Naive B cell (primary cell): ENCODE data around the gene ANP32E. TPM values are rescaled to one million over a fixed set of nuclear protein-coding genes. Genes with fewer than 3 reads are reported as not detected.
"Not testable (repeated sequence)": the region's sequence is repeated elsewhere in the genome, so short reads cannot be mapped to it uniquely, and the experiment has no call there.

Experiments used
- ATAC-seq, 2 donors: fragments of 150-1000 bp; cut with Tn5 transposase; 2 replicates each; pipeline ENCODE4 v1.10.0; 2021; ENCODE audit warnings: low read depth in 2 of 2, mild to moderate bottlenecking in 2 of 2, moderate library complexity in 2 of 2
- DNase-seq: peaks from one replicate; pipeline ENCODE4 v3.0.0; 2022
- H3K27ac Mint-ChIP-seq, 6 donors: one replicate each; pipeline ENCODE4 v1.8.0; 2020 to 2022; ENCODE audit warnings: mild to moderate bottlenecking in 6 of 6, mixed read lengths in 6 of 6, moderate library complexity in 5 of 6, inconsistent platforms in 2 of 6
- H3K27me3 Mint-ChIP-seq, 3 donors: one replicate each; pipeline ENCODE4 v1.8.0; 2021 to 2022; ENCODE audit warnings: mixed read lengths in 3 of 3, mild to moderate bottlenecking in 1 of 3
- H3K36me3 Mint-ChIP-seq, 2 donors: one replicate each; pipeline ENCODE4 v1.8.0; 2020 to 2022; ENCODE audit warnings: mixed read lengths in 2 of 2, inconsistent platforms in 1 of 2, mild to moderate bottlenecking in 1 of 2
- H3K4me1 Mint-ChIP-seq, 3 donors: one replicate each; pipeline ENCODE4 v1.8.0; 2020 to 2022; ENCODE audit warnings: mixed read lengths in 3 of 3, inconsistent platforms in 1 of 3, mild to moderate bottlenecking in 1 of 3, moderate library complexity in 1 of 3
- H3K4me3 Mint-ChIP-seq, 8 donors: one replicate each; pipeline ENCODE4 v1.8.0; 2020 to 2022; ENCODE audit warnings: mild to moderate bottlenecking in 8 of 8, mixed read lengths in 8 of 8, moderate library complexity in 8 of 8, inconsistent platforms in 2 of 8
- H3K9me3 Mint-ChIP-seq, 7 donors: one replicate each; pipeline ENCODE4 v1.8.0; 2020 to 2022; ENCODE audit warnings: mixed read lengths in 7 of 7, mild to moderate bottlenecking in 5 of 7, inconsistent platforms in 2 of 7, moderate library complexity in 1 of 7
- polyA plus RNA-seq, 6 donors: library from polyadenylated mRNA; unstranded; fragments of 300-500 nt; fragmentation: Illumina TruSeq; gene quantifications; one replicate each; pipeline ENCODE4 v1.2.3, GENCODE V29; 2021; ENCODE audit warnings: low read depth in 6 of 6

ANP32E gene
- polyA plus RNA-seq, 6 donors from 2014 or later: 44.7 to 67.8 (median 49.8) TPM

- DNase-seq (no peak), ATAC-seq (no peak)
- H3K27me3 Mint-ChIP-seq: peaks cover 0 to 4% (median 0%) of the 10 kb centered on the region in 3 donors
- no peaks in the 10 kb centered on the region for H3K9me3 Mint-ChIP-seq
- peaks cover 17 to 22% (median 19%) of the 10 kb centered on the region in 3 donors for H3K4me1 Mint-ChIP-seq
- H3K4me3 Mint-ChIP-seq: peak overlapping the region in 2 of 8 donors; percentile 21 to 28
- H3K27ac Mint-ChIP-seq: no peak overlapping the region
- no peaks in the 10 kb centered on the region for H3K36me3 Mint-ChIP-seq
These were observed 1.8 kb upstream of the ANP32E start for GRCh38 chr1:150237746-150238145.

GRCh38 chr1:150237176-150237575 lies 1.3 kb upstream of the ANP32E start:
- H3K9me3 Mint-ChIP-seq, H3K36me3 Mint-ChIP-seq, DNase-seq, ATAC-seq, H3K27me3 Mint-ChIP-seq: not testable (repeated sequence)
- Mint-ChIP-seq H3K27ac (peak overlapping the region in 1 of 6 donors; percentile 88), H3K4me1 (peaks cover 17 to 23% (median 20%) of the 10 kb centered on the region in 3 donors), H3K4me3 (peak overlapping the region in 1 of 8 donors; percentile 69)

- H3K27me3 Mint-ChIP-seq: peaks cover 0 to 4% (median 0%) of the 10 kb centered on the region in 3 donors
- H3K27ac Mint-ChIP-seq: no peak overlapping the region
- DNase-seq (no peak), ATAC-seq (no peak)
- H3K9me3 Mint-ChIP-seq: no peaks in the 10 kb centered on the region
- H3K4me1 Mint-ChIP-seq: peaks cover 17 to 23% (median 22%) of the 10 kb centered on the region in 3 donors
- H3K36me3 Mint-ChIP-seq: no peaks in the 10 kb centered on the region
- H3K4me3 Mint-ChIP-seq: peak overlapping the region in 1 of 8 donors; percentile 69
These were observed 745 bp upstream of the ANP32E start for GRCh38 chr1:150236614-150237100.

DNA sequence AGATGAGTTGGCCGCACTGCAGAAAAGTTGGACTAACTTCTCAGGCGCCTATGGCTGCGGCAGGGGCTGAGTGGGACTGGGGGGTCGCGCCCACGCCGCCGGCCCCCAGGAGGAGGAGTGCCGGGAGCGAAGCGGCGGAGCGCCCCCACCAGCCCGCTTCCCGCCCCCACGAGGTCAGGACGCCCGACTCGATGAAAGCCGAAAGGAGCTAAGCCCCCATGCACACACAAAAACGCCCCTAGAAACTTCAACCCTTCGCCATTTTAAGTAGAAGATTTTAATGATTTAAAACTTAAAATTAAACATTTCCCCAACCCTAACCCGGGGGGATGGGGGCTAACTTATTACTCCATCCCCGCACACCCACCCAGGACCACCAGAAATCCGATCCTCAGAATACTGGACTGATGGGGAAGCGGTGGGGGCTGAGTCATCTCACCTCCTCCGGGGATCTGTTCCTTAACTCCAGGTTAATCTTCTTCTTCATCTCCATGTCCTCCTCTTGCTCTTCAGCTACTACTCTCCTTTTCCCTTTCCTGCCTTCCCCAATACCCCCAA lies 539 bp downstream of the ANP32E start:
- H3K27ac Mint-ChIP-seq: peak overlapping the region in 1 of 6 donors; percentile 99
- H3K27me3 Mint-ChIP-seq: peaks cover 0 to 4% (median 0%) of the 10 kb centered on the region in 3 donors
- peaks cover 17 to 24% (median 23%) of the 10 kb centered on the region in 3 donors for H3K4me1 Mint-ChIP-seq
- H3K36me3 Mint-ChIP-seq: no peaks in the 10 kb centered on the region
- DNase-seq: no peak
- H3K9me3 Mint-ChIP-seq: no peaks in the 10 kb centered on the region
- ATAC-seq: no peak
- no peak overlapping the region for H3K4me3 Mint-ChIP-seq

DNA sequence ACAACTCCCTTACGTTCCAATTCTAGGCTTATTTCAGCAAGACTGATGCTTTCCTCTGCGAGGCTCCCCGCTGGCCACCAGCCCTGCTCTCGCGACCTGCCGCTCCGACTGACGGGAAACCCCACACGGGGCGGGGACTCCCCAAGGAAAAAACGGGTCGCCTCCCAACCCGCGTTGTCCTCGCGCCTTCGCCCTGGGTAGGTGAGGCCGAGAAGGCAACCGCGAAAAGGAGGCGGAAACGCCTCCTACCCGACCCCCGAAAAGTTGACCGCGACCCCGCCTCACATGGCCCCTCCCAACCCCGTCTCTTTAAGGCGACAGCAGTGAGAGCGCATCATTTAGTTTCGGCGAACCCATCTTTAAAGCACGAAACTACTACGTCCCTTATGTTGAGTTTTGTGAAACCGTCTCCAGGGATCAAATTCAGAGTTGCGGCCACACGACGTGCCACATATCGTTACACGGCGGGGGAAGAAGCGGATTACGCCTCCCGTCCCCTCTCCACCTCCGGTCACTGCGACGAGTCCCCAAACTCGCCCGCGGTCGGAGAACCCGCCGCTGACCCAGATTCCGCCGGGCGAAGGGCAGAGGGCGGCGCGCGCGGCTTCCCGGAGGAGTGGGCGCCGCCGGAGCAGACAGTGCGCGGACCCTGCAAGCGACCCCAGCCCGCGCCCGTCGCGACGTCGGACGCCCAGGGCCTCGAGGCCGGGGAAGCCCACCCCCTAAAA lies 1.2 kb downstream of the ANP32E start:
- Mint-ChIP-seq H3K9me3 (no peaks in the 10 kb centered on the region), H3K27ac (peak overlapping the region in 5 of 6 donors; percentile 97 to 99 (median 99)), H3K4me3 (peak overlapping the region in 1 of 8 donors; percentile 96), H3K4me1 (peaks cover 17 to 24% (median 23%) of the 10 kb centered on the region in 3 donors), H3K36me3 (no peaks in the 10 kb centered on the region), H3K27me3 (no peaks in the 10 kb centered on the region)
- DNase-seq: peak; percentile 82
- peak; percentile 59 to 62 for ATAC-seq

GRCh38 chr1:150234309-150234565 lies 1.7 kb downstream of the ANP32E start:
- DNase-seq (no peak), ATAC-seq (no peak)
- Mint-ChIP-seq H3K9me3 (no peaks in the 10 kb centered on the region), H3K27me3 (no peaks in the 10 kb centered on the region), H3K36me3 (no peaks in the 10 kb centered on the region), H3K4me3 (peak overlapping the region in 1 of 8 donors; percentile 96), H3K27ac (peak overlapping the region in 5 of 6 donors; percentile 97 to 99 (median 99)), H3K4me1 (peaks cover 17 to 24% (median 23%) of the 10 kb centered on the region in 3 donors)

GRCh38 chr1:150233359-150234308 lies 2.3 kb downstream of the ANP32E start:
- Mint-ChIP-seq H3K27ac (peak overlapping the region in 5 of 6 donors; percentile 97 to 99 (median 99)), H3K4me3 (peak overlapping the region in 1 of 8 donors; percentile 96), H3K9me3 (no peaks in the 10 kb centered on the region), H3K4me1 (peaks cover 17 to 24% (median 23%) of the 10 kb centered on the region in 3 donors), H3K27me3 (no peaks in the 10 kb centered on the region), H3K36me3 (peaks cover 0 to 4% of the 10 kb centered on the region in 2 donors)
- DNase-seq (no peak), ATAC-seq (no peak)

DNA sequence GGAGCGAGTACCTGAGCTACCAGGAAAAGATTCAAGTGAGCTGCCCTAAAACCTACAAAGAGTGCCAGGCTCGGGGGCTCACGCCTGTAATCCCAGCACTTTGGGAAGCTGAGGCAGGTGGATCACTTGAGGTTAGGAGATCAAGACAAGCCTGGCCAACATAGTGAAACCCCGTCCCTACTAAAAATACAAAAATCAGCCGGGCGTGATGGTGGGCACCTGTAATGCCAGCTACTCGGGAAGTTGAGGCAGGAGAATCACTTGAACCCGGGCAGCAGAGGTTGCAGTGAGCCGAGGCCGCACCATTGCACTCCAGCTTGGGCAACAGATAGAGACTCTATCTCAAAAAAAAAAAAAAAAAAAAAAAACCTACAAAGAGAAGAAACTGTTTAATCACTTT lies 3.0 kb downstream of the ANP32E start:
- H3K27me3 Mint-ChIP-seq, DNase-seq, H3K36me3 Mint-ChIP-seq, ATAC-seq, H3K9me3 Mint-ChIP-seq: not testable (repeated sequence)
- Mint-ChIP-seq H3K4me1 (peaks cover 17 to 24% (median 23%) of the 10 kb centered on the region in 3 donors), H3K4me3 (peak overlapping the region in 3 of 8 donors; percentile 16 to 43 (median 21)), H3K27ac (peak overlapping the region in 3 of 6 donors; percentile 84 to 99 (median 99))

GRCh38 chr1:150228246-150228645 lies 7.7 kb downstream of the ANP32E start:
- peak overlapping the region in 1 of 6 donors; percentile 6 for H3K27ac Mint-ChIP-seq
- ATAC-seq, H3K27me3 Mint-ChIP-seq: not testable (repeated sequence)

DNA sequence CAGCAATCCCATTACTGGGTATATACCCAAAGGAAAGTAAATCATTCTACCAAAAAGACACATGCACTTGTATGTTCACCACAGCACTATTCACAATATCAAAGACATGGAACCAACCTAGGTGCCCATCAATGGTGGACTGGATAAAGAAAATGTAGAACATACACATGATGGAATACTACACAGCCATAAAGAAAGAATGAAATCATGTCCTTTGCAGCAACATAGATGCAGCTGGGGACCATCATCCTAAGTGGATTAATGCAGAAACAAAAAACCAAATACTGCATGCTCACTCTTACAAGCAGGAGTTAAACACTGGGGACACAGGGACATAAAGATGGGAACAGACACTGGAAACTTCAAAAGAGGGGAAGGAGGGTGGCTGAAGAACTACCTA lies 8.7 kb downstream of the ANP32E start:
- Mint-ChIP-seq H3K27ac (peak overlapping the region in 1 of 6 donors; percentile 10), H3K4me3 (no peak overlapping the region), H3K4me1 (peaks cover 15 to 29% (median 24%) of the 10 kb centered on the region in 3 donors), H3K27me3 (no peaks in the 10 kb centered on the region), H3K36me3 (peaks cover 34% of the 10 kb centered on the region in 2 donors), H3K9me3 (no peaks in the 10 kb centered on the region)
- no peak for ATAC-seq
- DNase-seq: no peak

More at GRCh38 chr1:150228246-150228645, 7.7 kb downstream of the ANP32E start:
- H3K36me3 Mint-ChIP-seq: peaks cover 34% of the 10 kb centered on the region in 2 donors
- H3K9me3 Mint-ChIP-seq, DNase-seq, H3K4me3 Mint-ChIP-seq: not testable (repeated sequence)
- H3K4me1 Mint-ChIP-seq: peaks cover 17 to 35% (median 30%) of the 10 kb centered on the region in 3 donors

- DNase-seq (no peak), ATAC-seq (no peak)
- peaks cover 15 to 29% (median 25%) of the 10 kb centered on the region in 3 donors for H3K4me1 Mint-ChIP-seq
- no peaks in the 10 kb centered on the region for H3K9me3 Mint-ChIP-seq
- H3K4me3 Mint-ChIP-seq: peak overlapping the region in 1 of 8 donors; percentile 15
- peaks cover 34% of the 10 kb centered on the region in 2 donors for H3K36me3 Mint-ChIP-seq
- peak overlapping the region in 2 of 6 donors; percentile 10 to 29 for H3K27ac Mint-ChIP-seq
- no peaks in the 10 kb centered on the region for H3K27me3 Mint-ChIP-seq
These were observed 9.4 kb downstream of the ANP32E start for GRCh38 chr1:150226486-150226885.

GRCh38 chr1:150225546-150225945 lies 10.4 kb downstream of the ANP32E start:
- peaks cover 34% of the 10 kb centered on the region in 2 donors for H3K36me3 Mint-ChIP-seq
- DNase-seq: no peak
- peak; percentile 63 to 68 for ATAC-seq
- H3K27ac Mint-ChIP-seq: peak overlapping the region in 2 of 6 donors; percentile 59 to 65
- H3K4me3 Mint-ChIP-seq: peak overlapping the region in 2 of 8 donors; percentile 29 to 40
- H3K27me3 Mint-ChIP-seq: no peaks in the 10 kb centered on the region
- no peaks in the 10 kb centered on the region for H3K9me3 Mint-ChIP-seq
- H3K4me1 Mint-ChIP-seq: peaks cover 15 to 29% (median 23%) of the 10 kb centered on the region in 3 donors

GRCh38 chr1:150224983-150225382 lies 10.9 kb downstream of the ANP32E start:
- Mint-ChIP-seq H3K9me3 (no peaks in the 10 kb centered on the region), H3K27ac (no peak overlapping the region), H3K4me3 (peak overlapping the region in 1 of 8 donors; percentile 23), H3K4me1 (peaks cover 15 to 29% (median 23%) of the 10 kb centered on the region in 3 donors), H3K27me3 (no peaks in the 10 kb centered on the region), H3K36me3 (peaks cover 34% of the 10 kb centered on the region in 2 donors)
- ATAC-seq (no peak), DNase-seq (no peak)
